CMK (cell line): ENCODE measurements around the gene GRB2.
"Not testable (repeated sequence)": the region's sequence is repeated elsewhere in the genome, so short reads cannot be mapped to it uniquely, and the experiment has no call there.

Source experiments
- DNase-seq: peaks from one replicate; pipeline ENCODE4 v3.0.0-alpha.2; 2010; ENCODE audit warnings: low read depth

The GRB2 gene

DNA sequence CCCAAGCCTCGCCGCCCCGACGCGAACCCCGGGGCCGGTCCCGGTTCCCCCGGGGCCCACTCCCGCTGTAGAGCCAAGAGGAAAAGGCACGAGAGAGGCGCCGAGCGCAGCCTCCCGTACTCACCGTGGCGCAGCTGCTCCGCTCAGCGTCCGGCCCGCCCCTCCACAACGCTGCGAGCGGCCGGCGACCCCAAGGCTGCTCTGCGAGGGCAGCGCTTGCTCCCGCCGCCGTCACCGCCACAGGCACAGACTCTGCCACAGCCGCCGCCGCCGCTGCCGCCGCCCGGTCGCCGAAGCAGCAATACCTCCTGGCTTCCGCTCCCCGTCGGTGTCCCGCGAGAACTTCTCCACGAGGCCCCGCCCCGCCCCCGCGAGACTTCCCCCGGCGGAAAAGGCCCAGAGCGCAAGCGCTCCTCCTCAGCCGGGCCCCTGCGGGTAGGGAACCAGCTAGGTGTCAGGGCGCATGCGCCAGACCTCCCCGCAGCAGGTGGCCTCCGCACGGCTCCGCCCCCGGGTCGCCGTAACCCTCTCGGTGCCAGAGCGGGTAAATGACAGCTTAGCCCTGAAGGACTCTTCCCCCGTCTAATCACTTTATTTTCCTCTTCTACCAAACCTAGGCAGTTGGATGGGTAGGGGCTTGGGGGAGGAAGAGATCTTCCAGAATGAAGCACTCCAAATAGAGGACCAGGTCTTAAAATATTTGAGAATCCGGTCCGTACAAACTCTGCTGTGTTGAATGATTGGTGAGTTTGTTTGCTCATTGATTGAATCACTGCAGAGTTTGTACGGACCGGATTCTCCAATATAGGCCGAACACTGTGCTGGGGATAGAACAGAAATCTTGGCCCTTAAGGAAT lies at the start of gene GRB2:
GRB2 (minus strand) TSS at position 314 of the 857 bp plus-strand sequence. CDS start 12,050 bp downstream, outside the sequence.
- DNase-seq, result peak; percentile 89

DNA sequence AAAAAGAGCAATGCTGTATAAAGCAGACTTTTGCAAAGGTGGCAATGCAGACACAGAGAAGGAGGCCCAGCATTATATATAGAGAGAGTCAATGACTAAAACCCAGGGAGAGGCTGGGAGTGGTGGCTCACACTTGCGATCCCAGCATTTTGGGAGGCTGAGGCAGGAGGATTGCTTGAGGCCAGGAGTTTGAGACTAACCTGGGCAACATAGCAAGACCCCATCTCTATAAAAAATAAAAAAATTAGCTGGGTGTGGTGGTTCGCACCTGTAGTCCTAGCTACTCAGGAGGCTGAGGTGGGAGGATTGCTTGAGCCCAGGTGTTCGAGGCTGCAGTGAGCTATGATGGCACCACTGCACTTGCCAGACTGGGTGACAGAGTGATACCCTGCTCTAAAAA lies 49.2 kb upstream of the GRB2 start:
- not testable (repeated sequence) for DNase-seq

DNA sequence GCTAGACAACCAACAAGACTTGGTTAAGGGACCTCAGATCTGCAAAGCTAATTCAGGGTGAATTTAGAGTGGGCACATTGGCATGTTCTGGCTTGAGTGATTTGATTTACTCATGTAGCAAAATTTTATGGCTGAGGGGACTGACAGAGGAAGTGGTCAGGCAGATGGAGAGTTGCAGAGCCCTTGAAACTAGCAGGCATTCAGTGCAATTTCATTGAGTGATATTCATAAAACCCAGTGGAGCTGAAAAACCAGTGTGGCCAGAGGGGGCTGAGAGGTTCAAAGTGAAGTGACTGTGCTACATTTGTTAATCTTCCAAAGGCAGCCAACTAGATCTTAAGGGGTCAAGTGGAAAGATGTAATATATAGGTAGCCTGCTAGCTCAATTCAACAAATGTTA lies 48.7 kb upstream of the GRB2 start:
- no peak for DNase-seq

DNA sequence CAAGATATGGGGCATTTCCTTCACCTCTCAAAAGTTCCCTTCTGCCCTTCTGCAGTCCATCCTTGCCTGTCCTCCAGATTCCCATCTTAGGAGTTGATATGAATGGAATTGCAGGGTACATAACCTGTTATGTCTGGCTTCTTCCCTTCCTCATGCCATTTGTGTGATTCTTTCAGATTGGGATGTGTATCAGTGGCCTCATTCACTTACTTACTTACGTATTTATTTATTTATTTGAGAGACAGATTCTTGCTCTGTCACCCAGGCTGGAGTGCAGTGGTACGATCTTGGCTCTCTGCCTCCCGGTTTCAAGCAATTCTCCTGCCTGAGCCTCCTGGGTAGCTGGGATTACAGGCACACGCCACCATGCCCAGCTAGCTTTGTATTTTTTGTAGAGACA lies 44.8 kb upstream of the GRB2 start:
- no peak for DNase-seq

DNA sequence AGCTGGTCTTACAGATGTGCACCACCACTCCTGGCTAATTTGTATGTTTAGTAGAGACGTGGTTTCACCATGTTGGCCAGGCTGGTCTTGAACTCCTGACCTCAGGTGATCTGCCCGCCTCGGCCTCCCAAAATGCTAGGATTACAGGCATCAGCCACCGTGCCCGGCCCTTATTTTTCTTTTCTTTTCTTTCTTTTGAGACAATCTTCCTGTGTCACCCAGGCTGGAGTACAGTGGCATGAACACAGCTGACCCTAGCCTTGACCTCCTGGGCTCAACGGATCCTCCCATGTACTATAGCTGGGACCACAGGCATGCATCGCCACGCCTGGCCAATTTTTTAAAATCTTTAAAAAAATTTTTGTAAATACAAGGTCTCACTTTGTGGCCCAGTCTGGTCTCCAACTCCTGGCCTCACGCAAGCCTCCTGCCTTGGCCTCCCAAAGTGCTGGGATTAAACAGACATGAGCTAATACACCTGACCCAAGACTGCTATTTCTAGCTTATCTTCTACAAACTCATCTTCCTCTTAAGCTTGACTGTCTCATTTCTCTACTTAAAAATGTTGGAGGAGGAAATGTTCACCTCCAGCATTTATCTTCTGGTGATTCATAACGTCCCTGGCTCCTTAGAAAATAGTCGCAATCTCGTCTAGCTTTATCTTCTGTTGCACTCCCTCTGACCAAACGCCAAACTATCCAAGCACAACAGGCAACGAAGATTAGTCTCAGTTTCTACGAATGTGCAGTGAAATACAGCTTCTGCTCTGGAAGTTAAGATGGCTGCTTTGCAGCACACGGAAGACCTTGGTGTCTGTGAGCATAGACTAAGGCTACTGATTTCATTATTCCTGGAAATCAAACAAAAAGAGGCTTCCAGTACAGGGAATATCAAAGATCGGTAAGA lies 42.7 kb upstream of the GRB2 start:
- peak; percentile 44 for DNase-seq

DNA sequence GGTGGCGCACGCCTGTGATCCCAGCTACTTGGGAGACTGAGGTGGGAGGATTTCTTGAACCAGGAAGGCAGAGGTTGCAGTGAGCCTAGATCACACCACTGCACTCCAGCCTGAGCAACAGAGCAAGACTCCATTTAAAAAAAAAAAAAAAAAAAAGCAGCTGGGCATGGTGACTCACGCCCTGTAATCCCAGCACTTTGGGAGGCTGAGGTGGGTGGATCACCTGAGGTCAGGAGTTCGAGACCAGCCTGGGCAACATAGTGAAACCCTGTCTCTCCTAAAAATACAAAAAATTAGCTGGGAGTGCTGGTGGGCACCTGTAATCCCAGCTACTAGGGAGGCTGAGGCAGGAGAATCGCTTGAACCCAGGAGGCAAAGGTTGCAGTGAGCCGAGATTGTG lies 40.4 kb upstream of the GRB2 start:
- not testable (repeated sequence) for DNase-seq

DNA sequence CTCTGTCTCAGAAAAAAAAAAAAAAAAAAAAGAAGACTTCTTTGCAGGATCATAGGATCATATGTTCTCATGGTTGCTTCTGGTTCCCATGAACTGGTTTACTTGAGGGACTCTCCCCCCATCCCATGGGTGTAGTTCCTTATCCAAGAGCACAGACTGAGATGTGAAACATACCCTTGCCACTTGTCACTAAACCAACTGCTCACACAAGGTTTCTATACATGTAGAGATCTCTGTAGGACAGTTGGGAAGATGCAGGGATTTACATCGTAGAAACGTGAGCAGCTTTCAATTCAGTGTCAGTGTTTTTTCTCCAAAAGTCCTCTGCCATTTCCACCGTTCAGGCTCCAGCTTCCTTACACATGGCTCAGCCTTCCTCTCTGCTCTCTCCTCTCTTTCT lies 39.8 kb upstream of the GRB2 start:
- no peak for DNase-seq

DNA sequence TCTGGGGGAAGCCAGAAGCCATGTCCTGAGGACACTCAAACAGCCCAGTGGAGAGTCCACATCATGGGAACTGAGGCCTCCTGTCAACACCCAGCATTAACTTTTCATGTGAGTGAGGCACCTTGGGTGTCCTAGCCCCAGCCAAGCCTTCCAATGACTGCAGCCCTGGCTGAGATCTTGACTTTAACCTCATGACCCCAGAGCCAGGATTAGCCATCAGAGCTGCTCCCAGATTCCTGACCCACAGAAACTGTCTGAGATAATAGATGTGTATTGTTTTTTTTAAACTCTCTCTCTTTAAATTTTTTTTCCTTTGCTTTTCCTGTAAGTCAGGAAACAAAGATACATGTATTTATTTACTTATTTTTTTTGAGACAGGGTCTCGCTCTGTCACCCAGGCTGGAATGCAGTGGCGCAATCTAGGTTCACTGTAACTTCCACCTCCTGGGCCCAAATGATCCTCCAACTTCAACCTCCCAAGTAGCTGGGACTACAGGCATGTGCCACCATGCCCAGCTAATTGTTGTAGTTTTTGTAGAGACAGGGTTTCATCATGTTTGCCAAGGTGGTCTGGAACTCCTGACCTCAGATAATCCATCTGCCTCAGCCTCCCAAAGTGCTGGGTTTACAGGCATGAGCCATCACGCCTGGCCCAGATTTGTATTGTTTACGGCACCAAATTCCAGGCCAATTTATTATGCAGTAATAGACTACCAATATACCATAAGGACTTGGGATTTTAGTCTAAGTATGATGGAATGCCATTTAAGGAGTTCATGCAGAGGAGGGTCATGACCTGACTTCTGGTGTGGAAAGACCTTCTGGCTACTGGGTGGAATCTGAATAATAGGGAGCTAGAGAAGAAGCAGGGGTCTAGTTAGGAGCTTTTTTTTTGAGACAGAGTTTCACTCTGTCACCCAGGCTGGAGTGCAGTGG lies 37.0 kb upstream of the GRB2 start:
- no peak for DNase-seq

DNA sequence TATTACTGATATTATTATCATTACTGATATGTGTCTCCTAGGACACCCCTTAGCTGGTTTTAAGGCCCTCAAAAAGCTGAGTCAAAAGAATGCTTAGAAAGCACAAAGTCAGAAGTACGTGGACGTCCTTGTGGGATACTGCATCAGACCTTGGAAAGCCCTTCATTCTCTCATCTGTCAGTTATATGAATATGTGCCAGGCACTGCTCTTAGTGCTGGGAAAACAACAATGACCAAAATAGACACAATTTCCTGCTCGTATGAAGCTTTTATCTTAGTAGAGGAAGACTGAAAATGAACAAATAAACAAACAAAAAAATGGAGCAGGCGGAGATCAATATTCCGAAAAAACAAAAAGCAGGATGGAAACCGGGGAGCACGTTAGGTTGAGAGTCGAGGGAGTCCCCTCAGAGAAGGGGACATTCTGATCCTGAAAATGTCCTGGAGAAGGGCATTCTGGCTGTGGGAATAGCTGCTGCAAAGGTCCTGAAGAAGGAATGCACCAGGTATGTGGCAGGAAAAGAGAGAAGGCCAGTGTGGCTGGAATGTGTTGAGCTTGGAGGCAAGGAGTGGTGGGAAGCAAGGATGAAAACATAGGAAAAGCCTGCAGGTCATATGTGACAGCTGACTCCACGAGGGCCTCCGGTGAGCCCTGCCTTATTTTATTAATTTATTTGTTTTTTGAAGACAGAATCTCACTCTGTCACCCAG lies 35.4 kb upstream of the GRB2 start:
- DNase-seq, result no peak

DNA sequence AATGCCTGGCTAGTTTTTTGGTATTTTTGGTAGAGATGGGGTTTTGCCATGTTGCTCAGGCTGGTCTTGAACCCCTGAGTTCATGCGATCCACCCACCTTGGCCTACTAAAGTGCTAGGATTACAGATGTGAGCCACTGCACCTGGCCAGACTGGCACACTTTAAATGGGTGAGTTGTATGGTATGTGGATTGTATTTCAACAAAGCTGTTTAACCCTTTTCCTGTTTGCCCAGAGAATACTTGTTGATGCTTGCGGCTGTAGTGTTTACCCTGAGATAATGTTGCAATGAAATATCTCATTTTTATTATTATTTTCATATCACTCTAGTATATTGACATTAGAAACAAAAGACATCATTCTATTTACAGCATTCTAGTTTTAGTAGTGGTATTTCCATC lies 33.8 kb upstream of the GRB2 start:
- DNase-seq, result no peak

DNA sequence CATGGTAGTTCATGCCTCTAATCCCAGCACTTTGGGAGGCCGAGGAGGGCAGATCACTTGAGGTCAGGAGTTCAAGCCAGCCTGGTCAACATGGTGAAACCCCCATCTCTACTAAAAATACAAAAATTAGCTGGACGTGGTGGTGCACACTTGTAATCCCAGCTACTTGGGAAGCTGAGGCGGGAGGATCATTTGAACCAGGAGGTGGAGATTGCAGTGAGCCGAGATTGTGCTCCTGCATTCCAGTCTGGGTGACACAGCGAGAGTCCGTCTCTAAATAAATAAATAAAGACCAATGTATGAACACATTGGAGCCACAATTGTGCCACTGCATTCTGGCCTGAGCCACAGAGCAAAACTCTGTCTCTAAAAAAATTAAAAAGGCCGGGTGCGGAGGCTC lies 31.9 kb upstream of the GRB2 start:
- DNase-seq, result not testable (repeated sequence)

DNA sequence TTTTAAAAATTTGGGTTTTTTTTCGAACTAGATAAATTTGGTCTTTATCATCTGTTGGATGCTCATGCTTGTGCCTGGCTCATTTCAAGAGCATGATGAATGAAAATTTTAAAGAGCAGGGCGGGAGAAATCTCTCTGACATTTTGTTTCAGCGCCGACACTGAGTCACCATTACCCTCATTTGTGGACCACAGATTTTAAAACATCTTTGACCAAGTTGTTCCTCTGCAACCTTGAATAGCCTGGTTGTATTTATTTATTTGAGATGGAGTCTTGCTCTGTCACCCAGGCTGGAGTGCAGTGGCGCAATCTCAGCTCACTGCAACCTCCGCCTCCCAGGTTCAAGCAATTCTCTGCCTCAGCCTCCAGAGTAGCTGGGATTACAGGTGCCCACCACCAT lies 29.0 kb upstream of the GRB2 start:
- DNase-seq, result not testable (repeated sequence)

DNA sequence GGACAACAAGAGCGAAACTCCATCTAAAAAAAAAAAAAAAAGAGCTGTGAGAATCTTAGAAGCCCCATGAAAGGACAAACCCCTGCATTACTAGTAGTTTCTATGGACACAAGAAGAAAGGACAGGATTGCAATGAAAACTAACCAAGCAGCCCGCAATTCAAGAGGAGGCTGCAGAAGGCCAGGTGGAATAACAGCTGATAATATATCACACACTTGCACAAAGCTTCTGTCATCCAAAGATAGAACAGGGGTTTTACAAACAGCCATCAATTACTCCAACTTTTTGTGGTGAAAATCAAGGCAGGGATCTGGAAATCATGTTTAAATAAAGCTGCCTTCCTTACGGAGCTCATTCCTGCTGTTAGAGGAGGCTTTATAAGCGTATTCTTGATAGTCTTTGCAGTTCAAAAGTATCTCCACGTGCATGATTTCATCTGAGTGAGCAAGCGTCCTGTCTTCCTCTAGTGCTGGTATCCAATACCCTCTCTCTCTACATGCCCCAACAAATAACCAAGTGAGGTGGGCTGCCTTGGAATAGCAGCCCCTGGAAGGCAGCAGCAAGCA lies 27.8 kb upstream of the GRB2 start:
- DNase-seq, result no peak

DNA sequence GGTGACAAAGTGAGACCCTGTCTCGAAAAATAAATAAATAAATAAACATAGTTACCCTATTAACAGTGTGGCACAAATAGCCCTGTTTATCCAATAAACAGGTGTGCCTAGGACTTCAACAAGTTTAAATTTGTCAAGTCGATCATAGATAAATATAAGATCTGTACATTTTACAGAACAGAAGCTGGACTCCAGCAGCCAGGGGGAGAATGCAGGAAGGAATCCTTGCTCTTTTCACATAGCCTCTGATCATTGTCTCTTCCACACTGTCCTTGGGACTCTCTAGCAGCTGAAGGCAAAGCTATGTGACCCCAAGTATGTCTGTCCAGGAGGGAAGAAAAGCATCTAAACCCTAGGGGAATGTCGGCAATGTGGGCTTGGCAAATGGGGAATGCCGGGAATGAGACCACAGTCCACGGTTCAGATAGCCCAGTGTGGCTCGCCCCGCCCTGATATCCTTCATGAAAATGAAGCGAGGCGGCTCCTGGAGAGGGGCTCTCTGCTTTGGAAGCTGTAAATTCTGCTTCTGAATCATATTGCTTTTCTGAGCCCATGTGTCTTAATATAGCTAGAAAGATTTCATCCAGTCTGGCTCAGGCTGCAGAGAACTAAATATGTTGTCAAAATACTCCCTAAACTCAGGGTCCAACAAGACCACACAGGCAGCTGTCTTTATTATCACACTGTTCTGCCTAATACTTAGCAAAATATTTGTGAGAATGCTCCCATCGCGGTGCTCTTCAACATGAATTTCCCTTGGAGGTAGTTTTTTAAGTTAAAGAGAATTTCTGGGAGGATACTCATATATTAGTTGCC lies 24.9 kb upstream of the GRB2 start:
- DNase-seq, result no peak

DNA sequence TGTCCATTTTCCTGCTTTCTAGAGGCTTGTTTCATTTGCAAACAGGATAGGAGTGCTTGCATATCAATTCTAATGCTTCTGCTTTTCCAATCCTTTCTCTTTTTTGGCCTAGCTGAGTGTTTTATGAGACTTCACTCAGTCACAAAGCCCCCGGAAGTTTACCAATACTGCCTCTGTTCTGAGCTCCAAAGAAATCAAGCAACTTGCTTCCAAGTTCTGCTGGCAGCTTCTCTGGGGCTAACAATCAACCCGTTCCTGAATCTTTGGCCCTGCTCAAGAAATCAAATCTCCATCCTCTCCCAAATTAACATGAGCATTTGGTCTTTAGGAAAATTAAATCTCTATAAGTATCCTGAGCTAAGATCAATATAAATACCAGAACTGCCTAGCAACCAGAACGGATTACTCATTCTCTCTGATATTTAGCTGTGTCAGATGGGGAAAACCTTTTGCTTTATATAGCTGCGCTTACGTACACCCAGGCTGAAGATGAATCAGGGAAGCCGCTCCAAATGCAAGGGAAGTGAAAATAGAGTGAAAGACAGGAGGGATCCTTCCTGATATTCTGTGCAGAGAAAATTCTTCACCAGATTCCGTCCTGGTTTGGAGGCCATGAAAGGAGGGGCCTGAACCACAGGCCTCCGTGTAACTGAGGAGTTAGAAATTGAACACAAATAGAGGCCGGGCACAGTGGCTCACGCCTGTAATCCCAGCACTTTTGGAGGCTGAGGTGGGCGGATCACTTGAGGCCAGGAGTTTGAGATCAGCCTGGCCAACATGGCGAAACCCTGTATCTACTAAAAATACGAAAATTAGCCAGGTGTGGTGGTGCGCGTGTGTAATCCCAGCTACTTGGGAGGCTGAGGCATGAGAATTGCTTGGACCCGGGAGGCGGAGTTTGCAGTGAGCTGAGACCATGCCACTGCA lies 23.3 kb upstream of the GRB2 start:
- DNase-seq, result no peak

DNA sequence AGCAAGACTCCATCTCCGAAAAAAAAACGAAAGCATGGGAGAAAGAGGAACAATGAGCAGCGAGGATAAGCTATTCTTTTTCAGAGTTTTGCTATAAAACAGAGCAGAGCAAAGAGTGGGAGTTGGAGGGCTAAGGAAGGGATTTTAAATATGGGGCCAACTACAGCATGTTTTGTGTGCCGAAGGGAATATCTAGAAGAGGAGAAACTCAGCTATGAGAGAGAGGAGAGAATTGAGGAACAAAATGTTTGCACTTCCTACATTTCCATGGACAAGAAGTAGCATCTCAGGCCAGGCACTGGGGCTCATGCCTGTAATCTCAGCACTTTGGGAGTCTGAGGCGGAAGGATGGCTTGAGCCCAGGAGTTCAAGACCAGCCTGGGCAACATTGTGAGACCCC lies 13.1 kb upstream of the GRB2 start:
- no peak for DNase-seq

DNA sequence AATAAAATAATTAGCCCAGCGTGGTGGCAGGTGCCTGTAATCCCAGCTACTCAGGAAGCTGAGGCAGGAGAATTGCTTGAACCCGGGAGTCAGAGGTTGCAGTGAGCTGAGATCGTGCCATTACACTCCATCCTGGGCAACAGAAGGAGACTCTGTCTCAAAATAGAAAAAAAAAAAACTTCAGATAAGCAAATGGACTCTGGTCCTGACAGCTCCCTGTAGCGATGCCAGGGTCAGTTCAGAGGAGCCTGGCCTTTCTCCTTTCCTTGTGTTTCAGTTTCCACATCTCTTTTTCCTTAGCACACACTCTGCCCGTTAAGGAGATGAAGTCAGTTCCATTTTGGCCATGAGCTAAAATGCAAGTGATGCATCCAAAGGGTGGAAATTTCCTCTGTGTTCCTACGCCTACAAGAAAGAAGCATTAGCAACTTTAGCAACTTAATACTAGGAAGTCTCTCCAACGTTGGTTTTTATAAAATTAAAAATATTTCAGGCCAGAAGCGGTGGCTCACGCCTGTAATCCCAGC lies 11.6 kb upstream of the GRB2 start:
- DNase-seq, result no peak

DNA sequence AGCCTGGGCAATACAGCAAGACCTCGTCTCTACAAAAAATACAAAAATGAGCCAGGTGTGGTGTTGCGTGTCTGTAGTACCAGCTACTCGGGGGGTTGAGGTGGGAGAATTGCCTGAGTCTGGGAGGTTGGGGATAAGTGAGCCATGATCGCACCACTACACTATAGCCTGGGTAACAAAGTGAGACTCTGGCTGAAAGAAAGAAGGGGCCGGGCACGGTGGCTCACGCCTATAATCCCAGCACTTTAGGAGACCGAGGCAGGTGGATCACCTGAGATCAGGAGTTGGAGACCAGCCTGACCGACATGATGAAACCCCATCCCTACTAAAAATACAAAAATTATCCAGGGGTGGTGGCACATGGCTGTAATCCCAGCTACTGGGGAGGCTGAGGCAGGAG lies 10.5 kb upstream of the GRB2 start:
- DNase-seq, result no peak

DNA sequence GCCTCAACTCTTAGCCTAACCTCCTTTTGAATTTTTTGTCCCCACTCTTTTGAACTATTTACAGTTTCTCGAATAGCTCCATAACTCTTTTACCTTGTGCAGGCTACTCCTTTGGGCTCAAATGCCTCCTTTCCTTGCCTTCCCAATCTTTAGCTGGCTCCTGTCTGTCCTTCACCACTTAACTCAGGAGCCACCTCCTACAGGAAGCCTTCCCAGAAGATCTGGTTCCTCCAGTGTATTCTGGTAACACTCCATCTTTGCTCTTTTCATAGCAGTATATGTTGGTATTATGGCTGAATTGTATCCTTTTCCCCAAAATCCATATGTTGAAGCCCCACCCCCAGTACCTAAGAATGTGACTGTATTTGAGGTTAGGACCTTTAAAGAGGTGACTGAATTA lies 9.0 kb upstream of the GRB2 start:
- no peak for DNase-seq
